Islet of Langerhans (tissue), 1 donor: Measurements from ENCODE around the gene AGAP1.
"Not testable (repeated sequence)": the region's sequence is repeated elsewhere in the genome, so short reads cannot be mapped to it uniquely, and the experiment has no call there.

Experiments used
- FAIRE-seq: peaks from one replicate; lab custom pipeline; 2011; peaks lifted over from hg19 to GRCh38; lab: Jason Lieb, UNC

AGAP1 gene

GRCh38 chr2:235592430-235592829, 98.6 kb downstream of the AGAP1 start:
- FAIRE-seq = no peak

GRCh38 chr2:235592836-235593235, 99.0 kb downstream of the AGAP1 start:
- FAIRE-seq = no peak

GRCh38 chr2:235594041-235594440, 100.2 kb downstream of the AGAP1 start:
- peak; percentile 99 for FAIRE-seq

- FAIRE-seq = no peak
These were observed 101.1 kb downstream of the AGAP1 start for GRCh38 chr2:235594964-235595363.

GRCh38 chr2:235595422-235596010, 101.7 kb downstream of the AGAP1 start:
- FAIRE-seq = peak; percentile 9

GRCh38 chr2:235596272-235596671, 102.4 kb downstream of the AGAP1 start:
- FAIRE-seq = no peak

- FAIRE-seq = no peak
These were observed 103.3 kb downstream of the AGAP1 start for GRCh38 chr2:235597081-235597615.

- FAIRE-seq = no peak
These were observed 104.2 kb downstream of the AGAP1 start for GRCh38 chr2:235598026-235598425.

- FAIRE-seq = no peak
These were observed 105.0 kb downstream of the AGAP1 start for GRCh38 chr2:235598532-235599531.

GRCh38 chr2:235599596-235600338, 105.9 kb downstream of the AGAP1 start:
- no peak for FAIRE-seq

GRCh38 chr2:235600406-235600805, 106.6 kb downstream of the AGAP1 start:
- FAIRE-seq = no peak

- FAIRE-seq = no peak
These were observed 107.1 kb downstream of the AGAP1 start for GRCh38 chr2:235600926-235601325.

- no peak for FAIRE-seq
These were observed 108.3 kb downstream of the AGAP1 start for GRCh38 chr2:235601960-235602704.

GRCh38 chr2:235602971-235603370, 109.1 kb downstream of the AGAP1 start:
- FAIRE-seq = not testable (repeated sequence)

GRCh38 chr2:235603659-235604058, 109.8 kb downstream of the AGAP1 start:
- no peak for FAIRE-seq

GRCh38 chr2:235605312-235606003, 111.6 kb downstream of the AGAP1 start:
- no peak for FAIRE-seq

- no peak for FAIRE-seq
These were observed 112.3 kb downstream of the AGAP1 start for GRCh38 chr2:235606004-235606715.

- FAIRE-seq = no peak
These were observed 113.8 kb downstream of the AGAP1 start for GRCh38 chr2:235607546-235608199.

GRCh38 chr2:235608200-235608887, 114.5 kb downstream of the AGAP1 start:
- no peak for FAIRE-seq
